GM18505 (cell line): ENCODE data around the gene MEDAG.

Source experiments
- ATAC-seq: cut with Tn5 transposase; IDR thresholded peaks from one replicate; pipeline ENCODE4 v1.9.1; 2021; ENCODE audit not compliant: unreplicated experiment
- POLR2A ChIP-seq: IDR thresholded peaks from 4 replicates; pipeline ENCODE4 v1.6.1; 2011; ENCODE audit warnings: borderline replicate concordance; ENCODE audit not compliant: insufficient read depth, insufficient read length; ENCODE audit errors: extremely low read depth

MEDAG gene

GRCh38 chr13:30927595-30927994 lies 21.5 kb downstream of the MEDAG start:
- ATAC-seq, result no peak
- TF ChIP-seq POLR2A, result no peak

DNA sequence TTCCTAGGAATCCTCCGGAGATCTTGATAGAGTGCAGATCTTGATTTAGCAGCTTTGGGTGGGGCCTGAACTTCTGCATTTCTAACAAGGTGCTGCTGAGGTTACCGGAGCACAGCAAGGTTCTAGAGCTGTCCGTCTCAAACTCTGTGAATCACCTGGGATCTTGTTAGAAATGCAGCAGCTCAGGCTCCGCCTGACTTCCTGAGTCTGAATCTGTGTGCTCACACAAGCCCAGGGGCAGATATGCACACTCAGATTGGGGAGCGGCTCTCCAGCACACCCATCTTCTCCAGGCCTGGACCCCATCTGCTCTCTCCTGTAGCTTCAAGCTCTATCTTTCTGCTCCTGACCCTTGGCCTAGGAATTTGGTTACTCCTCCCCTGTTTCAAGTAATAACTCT lies 22.9 kb downstream of the MEDAG start:
- no peak for ATAC-seq
- TF ChIP-seq POLR2A, result no peak

- TF ChIP-seq POLR2A, result no peak
- ATAC-seq, result no peak
These were observed 26.6 kb downstream of the MEDAG start, which contains the start of gene TEX26 for GRCh38 chr13:30932481-30933353. Gene TEX26, plus strand, starts transcription at chr13:30932656. Its CDS starts 60 bp downstream, at chr13:30932716.

GRCh38 chr13:30933354-30933670 lies 27.2 kb downstream of the MEDAG start:
- ATAC-seq, result no peak
- no peak for TF ChIP-seq POLR2A

- ATAC-seq, result no peak
- no peak for TF ChIP-seq POLR2A
These were observed 28.3 kb downstream of the MEDAG start for GRCh38 chr13:30934381-30934780.

GRCh38 chr13:30934803-30935202 lies 28.7 kb downstream of the MEDAG start:
- TF ChIP-seq POLR2A, result no peak
- no peak for ATAC-seq

- TF ChIP-seq POLR2A, result no peak
- ATAC-seq, result no peak
These were observed 30.9 kb downstream of the MEDAG start for GRCh38 chr13:30936971-30937370.

DNA sequence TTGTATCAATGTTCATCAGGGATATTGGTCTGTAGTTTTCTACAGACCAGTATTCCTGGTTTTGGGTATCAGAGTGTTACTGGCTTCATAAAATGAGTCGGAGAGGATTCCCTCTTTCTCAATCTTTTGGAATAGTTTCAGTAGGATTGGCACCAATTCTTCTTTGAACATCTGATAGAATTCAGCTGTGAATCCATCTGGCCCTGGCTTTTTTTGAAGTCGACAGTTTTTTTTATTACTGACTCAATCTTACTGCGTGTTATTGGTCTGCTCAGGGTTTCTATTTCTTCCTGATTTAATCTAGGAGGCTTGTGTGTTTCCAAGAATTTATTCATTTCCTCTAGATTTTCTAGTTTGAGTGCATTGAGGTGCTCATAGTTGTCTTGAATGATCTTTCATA lies 37.8 kb downstream of the MEDAG start:
- ATAC-seq, result no peak
- TF ChIP-seq POLR2A, result no peak

- TF ChIP-seq POLR2A, result no peak
These were observed 51.3 kb downstream of the MEDAG start for GRCh38 chr13:30957258-30957943.

GRCh38 chr13:30959678-30960077 lies 53.6 kb downstream of the MEDAG start:
- TF ChIP-seq POLR2A, result no peak
- no peak for ATAC-seq

More at GRCh38 chr13:30957258-30957943, 51.3 kb downstream of the MEDAG start:
- no peak for ATAC-seq

GRCh38 chr13:30963791-30964190 lies 57.7 kb downstream of the MEDAG start:
- no peak for TF ChIP-seq POLR2A
- ATAC-seq, result no peak

DNA sequence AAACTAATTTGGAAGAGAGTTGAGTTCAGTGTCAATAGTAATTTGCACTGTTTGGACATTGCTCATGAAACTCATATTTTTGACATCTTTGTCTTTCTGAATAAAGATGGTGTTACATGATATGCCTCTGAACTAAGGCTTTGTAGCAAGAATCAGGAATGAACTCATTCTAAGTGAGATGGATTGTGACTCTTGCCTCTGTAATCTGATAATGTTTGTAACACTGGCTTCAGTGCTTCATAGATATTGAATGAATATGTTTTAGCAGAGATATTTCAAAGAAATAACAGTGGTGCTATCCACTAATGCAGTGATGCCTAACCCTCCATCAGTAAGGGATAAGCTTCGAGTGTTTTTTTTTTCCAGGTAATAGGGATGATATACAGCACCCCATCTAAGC lies 59.3 kb downstream of the MEDAG start:
- ATAC-seq, result no peak

DNA sequence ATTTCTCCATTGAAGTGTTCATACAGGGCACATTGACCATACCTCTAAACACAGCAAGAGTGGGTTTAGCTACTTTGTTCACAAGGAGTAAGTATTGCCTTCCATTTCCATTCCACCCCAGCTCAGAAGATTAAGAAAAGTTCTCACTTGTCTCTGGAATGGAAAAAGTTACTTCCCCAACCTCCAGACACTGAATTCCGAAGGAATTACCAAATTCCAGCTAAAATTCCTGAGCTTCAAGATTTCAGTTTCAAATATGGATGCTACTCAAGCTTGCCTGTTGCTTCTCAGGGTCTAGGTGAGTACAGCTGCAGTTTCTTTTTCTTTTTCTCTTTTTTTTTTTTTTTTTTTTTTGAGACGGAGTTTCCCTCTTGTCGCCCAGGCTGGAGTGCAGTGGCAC lies 60.0 kb downstream of the MEDAG start:
- ATAC-seq, result no peak
- TF ChIP-seq POLR2A, result no peak

More for the DNA sequence above, 59.3 kb downstream of the MEDAG start:
- no peak for TF ChIP-seq POLR2A

DNA sequence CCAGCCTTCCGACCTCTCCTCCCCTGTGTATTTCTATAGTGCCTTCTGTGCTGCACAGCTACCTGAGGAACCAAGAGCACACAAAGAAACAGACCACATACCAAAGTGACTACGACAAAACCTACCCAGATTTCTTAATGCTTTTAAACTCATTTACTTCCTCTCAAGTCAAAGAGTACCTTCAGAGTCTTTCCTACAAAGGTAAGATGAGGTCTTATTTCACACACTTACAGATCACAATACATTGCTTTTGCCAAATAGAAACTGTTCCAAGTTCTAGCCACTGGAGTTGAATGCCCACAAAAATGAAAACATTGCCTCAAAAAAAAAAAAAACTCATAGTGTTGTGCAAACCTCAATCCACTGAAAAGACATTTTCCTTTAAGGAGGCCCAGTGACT lies 62.8 kb downstream of the MEDAG start:
- no peak for TF ChIP-seq POLR2A

More for the DNA sequence above, 62.8 kb downstream of the MEDAG start:
- no peak for ATAC-seq
